SK-N-DZ (cell line): ENCODE data around the gene SYNGR1. TPM values are rescaled to one million over a fixed set of nuclear protein-coding genes. Genes with fewer than 3 reads are reported as not detected.

Source experiments
- DNase-seq: peaks from one replicate; pipeline ENCODE4 v3.0.0-alpha.2; 2015; ENCODE audit warnings: low spot score
- polyA plus RNA-seq, 2 experiments: library from polyadenylated mRNA; depleted of rRNA; stranded (reverse); fragments of >200 nt; gene quantifications; 2 replicates each; pipeline ENCODE4 v1.2.3, GENCODE V29; 2014

The SYNGR1 gene
- 21.5 and 24.3 TPM in 2 replicates for polyA plus RNA-seq (2014; cell fraction: cytosol; rRNA removed)
- polyA plus RNA-seq (2014; cell fraction: nucleus; rRNA removed): 43.1 and 61.9 TPM in 2 replicates

GRCh38 chr22:39349967-39350726, at the start of gene SYNGR1:
Gene SYNGR1 (plus strand): TSS chr22:39349991. CDS start chr22:39350011, 20 bp downstream.
- DNase-seq: no peak

DNA sequence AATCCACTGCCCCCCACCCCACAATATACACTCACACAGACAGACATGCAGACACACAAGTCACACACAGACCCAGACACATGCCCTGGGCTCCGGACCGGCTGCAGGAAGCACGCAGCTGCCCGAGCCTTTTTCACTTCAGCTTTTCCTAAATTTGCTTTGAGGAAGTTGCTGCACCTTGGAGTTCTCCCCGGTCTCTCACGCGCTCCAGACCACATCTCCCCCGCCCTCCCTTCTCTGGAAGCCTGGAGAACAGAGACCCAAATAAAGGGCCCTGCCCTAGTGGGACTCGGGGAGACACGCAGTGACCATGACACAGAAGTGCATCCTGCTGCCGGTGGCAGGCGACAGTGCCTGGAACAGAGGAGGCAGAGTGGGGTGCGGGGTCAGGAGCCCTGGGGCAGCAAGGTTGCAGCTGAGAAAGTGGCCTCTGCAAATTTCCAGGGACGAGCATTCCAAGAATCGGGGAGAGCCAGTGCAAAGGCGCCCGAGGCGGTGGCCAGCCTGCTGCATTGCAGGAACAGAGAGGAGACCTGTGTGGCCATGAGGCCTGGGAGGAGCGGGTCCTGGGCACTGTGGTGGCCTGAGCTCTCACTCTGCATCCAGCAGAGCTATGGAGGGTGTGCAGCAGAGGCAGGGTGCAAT, 49.5 kb upstream of the SYNGR1 start:
- DNase-seq: no peak

- no peak for DNase-seq
These were observed 48.7 kb upstream of the SYNGR1 start for GRCh38 chr22:39301108-39301507.

- DNase-seq: no peak
These were observed 47.9 kb upstream of the SYNGR1 start for GRCh38 chr22:39301926-39302325.

GRCh38 chr22:39302431-39302960, 47.3 kb upstream of the SYNGR1 start:
- no peak for DNase-seq

GRCh38 chr22:39303358-39303757, 46.4 kb upstream of the SYNGR1 start:
- DNase-seq: no peak

GRCh38 chr22:39303892-39304671, 45.7 kb upstream of the SYNGR1 start:
- DNase-seq: no peak

DNA sequence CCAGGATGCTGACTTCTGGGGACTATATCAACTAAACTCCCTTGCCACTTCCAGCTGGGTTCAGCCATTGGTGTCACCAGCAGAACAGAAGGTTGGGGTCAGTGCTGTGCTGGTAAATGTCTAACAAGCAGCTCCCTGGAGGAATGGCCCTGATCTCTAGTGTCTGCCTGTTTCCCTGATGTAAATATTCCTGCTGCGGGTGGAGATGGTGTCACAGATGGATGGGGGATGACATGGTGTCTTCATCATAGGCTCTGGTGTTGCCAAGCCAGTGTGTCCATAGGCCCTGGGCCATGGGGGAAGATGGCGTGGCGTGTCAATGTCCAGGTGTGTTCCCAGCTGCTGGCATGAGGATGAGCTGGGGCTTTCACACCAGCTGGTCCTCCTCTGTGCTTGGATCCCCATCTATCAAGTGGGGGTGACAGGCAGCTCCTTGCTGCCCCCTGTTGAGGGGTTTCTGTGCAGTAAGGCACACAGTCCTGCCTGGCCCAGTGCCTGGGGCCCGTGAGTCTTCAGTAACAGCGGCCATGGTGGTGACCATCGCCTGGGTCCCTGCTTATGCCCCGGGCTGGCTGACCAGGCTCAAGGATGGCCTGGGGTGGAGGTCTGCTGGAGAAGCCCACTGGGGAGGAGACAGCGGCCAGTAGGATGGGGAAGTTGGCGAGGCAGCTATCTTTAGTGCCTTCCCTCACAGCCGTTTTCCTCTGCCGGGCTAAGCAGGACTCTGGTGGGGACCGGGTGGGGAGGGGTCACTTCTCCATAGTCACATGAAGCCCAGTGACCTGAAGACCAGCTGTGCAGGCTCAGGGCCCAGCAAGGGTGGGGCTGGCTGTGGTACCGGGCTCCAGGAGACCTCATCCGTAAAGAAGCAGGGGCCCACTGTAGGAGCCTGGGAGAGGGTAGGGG, 43.1 kb upstream of the SYNGR1 start:
- no peak for DNase-seq

- no peak for DNase-seq
These were observed 41.0 kb upstream of the SYNGR1 start for GRCh38 chr22:39308614-39309363.

- DNase-seq: no peak
These were observed 40.4 kb upstream of the SYNGR1 start for GRCh38 chr22:39309364-39309861.

DNA sequence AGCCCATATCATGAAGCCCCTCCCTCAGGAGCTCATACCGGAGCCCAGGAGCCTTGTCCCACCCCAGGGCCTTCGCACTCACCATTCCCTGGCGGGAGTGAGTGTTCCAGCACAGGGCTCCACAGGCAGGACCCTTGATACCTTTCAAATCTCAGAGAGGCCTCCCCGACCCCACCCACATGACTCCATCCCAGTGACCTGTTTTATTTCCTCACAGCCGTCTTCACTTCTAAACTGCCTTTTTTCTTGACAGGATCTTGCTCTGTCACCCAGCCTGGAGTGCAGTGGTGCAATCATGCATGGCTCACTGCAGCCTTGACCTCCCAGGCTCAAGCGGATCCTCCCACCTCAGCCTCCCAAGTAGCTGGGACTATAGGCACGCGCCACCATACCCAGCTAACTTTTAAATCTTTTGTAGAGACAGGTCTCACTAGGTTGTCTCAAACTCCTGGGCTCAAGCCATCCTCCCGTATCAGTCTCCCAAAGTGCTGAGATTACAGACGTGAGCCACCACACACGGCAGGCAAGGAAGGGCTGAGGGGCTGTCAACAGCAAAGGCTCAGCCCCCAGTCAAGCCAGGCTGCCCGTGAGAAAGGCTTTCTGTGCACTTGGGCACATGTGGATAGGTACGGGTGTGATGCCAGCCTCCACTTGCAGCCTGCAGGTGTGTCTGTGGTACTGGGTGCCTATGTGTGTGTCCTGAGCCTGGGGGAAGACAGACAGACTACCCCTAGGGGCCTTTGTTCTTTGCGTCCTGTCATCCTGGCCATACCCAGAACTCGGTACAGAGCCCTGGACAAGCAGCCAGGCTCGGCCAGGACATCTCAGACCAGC, 39.7 kb upstream of the SYNGR1 start:
- DNase-seq: no peak

- peak; percentile 30 for DNase-seq
These were observed 38.0 kb upstream of the SYNGR1 start for GRCh38 chr22:39311592-39312400.

DNA sequence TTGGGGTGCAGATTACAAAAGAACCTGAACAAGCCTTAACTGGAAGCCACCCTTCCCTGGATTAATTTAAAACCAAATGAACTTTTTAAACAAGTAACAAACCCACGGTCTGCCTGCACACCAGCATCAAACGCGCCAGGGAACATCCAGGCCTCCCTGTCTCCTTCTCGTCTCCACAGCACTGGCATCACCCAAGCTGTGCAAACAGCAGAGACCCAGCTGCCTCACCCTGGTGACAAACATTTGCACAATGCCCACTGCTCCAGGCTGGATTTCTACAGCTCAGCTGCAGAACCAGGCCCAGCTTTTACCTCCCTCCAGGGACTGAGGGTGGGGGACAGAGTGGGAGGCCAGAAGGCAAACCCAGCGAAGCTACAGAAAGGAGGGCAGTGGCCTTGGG, 37.4 kb upstream of the SYNGR1 start:
- DNase-seq: no peak

DNA sequence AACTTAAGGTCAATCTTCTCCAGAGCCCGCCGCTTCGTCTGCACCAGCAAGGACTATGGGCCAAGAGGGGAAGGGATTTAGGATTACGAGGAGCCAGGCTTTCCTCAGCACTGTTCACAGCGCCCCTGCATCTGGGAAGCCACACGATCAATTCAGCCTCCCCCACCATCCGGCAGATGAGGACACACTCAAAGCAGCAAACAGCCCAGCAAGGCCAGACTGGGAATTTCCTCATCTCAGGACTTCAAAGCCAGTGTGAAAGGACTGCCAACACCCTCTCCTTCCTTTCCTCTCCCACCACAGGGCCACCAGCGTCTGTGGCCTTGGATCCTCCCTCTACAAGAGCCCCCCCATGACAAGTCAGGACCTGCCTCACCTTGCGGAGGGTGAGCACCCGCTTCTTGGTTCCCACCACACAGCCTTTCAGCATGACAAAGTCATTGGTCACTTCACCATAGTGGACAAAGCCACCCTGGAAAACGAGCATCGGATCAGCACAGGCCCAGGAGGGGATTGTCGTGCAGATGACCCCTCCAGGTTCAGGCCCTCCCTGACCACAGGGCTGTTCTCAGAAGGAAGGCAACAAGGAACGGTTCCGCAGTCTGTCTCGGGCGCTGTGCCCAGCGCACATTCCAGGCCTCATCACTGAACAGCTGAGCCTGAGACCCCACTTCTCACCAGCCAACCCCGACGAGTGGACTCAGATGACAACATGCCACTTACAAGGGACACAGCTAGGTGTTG, 36.4 kb upstream of the SYNGR1 start:
- no peak for DNase-seq

DNA sequence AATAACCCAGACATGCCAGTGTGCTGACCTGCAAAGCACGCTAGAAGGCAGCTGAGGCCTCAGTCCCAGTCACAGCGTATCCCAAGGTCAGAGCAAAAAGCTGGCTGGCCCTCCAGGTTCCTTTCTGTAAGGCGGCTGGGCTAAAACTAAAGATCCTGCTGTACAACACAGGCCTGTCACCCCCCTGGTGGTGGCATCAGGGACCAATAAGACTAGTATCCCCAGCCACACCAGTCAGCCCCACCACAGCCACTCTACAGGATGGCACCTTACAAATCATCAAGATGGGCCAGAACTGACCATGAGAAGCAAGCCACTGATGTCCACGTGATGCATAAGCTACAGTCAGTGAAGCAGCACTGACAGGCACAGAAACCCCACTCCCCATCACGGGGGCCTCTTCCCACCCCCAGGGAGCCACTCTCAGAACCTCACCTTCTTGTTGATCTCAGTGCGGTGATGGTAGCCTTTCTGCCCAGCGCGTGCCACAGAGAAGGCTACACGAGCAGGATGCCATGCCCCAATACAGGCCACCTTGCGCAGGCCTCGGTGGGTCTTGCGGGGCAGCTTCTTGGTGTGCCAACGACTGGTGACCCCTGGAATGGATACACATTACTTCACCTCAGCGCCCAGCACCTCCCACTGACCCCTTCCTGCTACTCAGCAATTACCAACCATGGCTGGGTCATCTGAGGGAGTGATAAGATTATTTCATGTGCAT, 35.4 kb upstream of the SYNGR1 start:
- DNase-seq: no peak

GRCh38 chr22:39315389-39315788, 34.4 kb upstream of the SYNGR1 start:
- no peak for DNase-seq
